Hematopoietic multipotent progenitor cell treated with erythropoietin and hydrocortisone succinate and interleukin-3 and kit ligand, for 17 days (in vitro differentiated cells): ENCODE measurements around the gene THAP3.
"Not testable (repeated sequence)": the region's sequence is repeated elsewhere in the genome, so short reads cannot be mapped to it uniquely, and the experiment has no call there.

Experiments
- DNase-seq: peaks from one replicate; pipeline ENCODE4 v3.0.0-alpha.2; 2015; ENCODE audit warnings: low spot score

The THAP3 gene

DNA sequence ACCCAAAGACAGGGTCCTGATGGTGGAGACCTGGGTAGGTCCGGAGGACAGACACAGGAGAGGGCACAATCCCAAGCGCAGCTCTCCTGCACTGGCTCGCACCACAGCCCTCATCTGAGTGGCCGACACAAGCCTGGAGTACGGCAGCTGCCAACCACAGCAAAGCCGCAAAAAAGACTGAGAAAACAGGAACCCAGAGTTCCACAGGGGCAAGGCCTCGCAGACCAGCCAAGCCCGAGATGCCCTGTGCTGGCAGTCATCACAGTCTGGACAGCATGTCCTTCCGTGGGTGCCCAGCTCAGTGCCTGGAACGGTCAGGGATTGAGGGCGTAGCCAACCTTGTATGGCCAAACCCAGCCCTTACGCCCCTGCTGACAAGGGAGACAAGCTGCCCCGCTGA is 33.4 kb upstream of the THAP3 start:
- DNase-seq = peak; percentile 7

DNA sequence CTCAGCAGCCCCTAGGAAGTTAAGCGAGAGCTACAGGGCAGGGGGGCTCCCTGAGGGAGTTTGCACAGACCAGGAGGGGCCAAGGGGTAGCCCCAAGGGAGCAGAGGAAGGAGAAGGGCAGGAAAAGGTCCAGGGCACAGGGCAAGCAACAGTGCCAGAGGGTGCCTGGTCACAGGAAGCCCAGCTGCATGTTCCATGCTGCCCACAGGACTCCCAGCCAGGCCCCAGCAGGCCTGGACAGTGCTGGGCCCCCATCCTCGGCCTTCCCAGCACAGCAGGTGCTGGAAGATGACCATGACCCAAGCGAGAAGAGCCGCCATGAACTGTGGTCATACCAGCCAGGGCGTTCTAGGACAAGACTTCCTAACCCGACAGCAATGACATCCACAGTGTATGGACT is 33.0 kb upstream of the THAP3 start:
- no peak for DNase-seq

DNA sequence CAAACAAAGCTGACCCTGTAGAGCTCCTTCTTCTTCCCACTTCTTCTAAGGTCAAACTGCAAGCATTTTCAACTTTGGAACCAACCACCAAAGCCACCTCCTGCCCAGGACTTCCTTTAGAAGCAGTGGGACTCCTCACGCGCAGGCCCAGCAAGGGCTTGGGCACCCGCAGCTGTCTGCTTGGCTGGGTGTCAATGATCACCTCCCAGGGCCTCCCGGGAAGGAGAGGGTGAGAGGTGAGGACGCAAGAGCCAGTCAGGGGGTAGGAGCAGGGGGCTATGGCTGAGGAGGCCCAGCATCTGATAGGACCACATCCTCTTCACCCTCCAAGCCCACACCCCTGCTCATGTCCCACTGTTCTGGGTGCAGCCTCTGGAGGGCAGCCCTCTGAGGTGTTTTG is 32.2 kb upstream of the THAP3 start:
- DNase-seq = no peak

DNA sequence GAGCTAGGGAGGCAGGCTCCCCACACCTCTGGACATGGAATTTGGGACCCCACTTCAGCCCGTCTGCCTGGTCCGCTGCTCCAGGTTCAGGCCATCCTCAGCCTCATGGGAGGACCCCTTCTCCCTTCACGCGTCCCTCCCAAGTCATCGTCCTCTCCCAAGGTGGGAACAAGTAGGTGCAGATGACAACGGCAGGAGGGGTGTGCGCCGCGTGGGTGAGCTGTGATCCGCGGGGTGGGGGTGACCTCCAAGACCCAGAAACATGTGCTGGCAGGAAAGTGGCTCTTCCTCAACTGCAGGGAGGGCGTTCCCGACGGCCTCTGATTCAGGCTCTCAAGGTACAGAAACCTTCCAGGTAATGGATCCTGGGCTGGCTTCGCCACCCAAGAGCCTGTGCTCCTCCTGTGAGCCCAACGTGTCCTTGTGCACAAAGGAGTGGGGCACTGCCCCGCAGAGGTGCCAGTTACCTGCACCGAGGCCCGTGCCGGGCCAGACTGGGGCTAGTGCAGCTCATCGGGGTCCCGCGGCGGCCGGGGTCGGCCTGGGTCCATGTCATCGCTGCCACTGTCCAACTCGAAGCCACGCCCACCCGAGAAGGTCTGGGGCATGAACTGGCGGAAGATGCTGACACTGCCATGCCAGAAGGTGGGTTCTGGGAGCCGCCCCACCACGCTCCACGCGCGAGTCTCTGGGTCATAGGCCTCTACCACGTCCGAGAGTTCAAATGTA is 31.6 kb upstream of the THAP3 start:
- DNase-seq = no peak

DNA sequence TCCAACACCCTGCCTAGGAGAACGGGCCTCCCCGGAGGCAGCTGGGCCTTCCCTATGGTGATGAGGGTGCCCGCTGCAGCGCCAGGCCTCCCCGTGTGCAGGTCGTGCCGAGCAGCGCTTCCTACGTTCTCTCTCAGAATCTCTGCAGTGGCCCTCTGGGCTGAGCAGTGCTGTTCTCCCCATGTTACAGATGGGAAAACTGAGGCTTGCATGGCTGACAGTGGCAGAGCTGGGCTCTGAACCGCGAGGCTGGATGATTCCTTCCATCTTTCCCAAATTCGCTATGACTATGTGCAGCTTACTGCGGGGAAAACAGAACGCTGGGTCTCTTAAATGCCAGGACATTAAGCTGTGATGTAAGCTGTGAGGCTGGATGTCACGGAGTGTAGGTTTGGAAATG is 30.9 kb upstream of the THAP3 start:
- DNase-seq = no peak

DNA sequence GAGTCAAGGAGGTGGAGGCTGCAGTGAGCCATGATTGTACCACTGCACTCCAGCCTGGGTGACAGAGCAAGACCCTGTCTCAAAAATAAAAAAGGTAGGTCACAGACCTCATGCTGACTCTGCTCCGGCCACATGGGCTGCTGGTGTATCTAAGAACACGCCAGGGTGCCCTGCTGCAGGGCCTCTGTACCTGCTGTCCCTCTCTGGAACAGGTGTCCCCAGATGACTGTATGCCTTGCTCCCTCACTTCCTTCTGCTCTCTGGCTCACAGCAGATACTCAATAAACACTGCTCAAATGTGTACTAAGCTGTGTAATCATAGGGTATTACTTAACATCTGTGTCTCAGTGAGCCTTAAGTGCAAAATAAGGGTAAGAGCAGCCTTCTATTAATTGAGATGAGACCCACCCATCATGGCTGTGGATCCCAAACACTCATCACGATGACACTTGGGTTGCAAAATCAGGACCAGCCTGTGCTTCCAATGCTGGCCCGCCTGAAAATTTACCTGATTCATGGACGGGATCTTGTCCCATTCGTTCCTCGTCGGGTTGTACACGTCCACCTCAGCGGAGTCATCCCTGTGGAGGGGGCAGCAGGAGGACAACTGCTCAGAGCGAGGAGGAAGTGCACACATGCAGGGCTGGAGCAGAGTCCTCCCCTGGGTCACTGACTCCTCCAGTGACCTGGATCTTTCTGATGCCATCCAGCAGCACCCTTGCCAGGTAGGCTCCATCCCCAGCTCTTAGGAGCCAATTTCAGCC is 29.5 kb upstream of the THAP3 start:
- DNase-seq = peak; percentile 14

DNA sequence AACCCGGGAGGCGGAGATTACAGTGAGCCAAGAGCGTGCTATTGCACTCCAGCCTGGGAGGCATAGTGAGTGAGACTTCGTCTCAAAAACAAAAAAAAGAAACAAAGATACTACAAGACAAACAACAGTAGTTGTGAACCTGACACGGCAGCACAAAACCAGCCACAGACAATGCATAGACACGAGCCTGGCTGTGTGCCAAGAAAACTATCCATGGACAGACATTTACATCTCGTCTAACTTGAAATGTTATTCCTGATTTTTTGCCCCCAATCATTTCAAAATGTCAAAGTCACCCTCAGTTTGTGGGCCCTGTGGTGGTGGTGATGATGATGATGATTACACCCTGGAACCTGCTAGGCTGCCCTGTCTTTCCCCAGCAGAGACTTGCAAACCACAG is 28.3 kb upstream of the THAP3 start:
- no peak for DNase-seq

DNA sequence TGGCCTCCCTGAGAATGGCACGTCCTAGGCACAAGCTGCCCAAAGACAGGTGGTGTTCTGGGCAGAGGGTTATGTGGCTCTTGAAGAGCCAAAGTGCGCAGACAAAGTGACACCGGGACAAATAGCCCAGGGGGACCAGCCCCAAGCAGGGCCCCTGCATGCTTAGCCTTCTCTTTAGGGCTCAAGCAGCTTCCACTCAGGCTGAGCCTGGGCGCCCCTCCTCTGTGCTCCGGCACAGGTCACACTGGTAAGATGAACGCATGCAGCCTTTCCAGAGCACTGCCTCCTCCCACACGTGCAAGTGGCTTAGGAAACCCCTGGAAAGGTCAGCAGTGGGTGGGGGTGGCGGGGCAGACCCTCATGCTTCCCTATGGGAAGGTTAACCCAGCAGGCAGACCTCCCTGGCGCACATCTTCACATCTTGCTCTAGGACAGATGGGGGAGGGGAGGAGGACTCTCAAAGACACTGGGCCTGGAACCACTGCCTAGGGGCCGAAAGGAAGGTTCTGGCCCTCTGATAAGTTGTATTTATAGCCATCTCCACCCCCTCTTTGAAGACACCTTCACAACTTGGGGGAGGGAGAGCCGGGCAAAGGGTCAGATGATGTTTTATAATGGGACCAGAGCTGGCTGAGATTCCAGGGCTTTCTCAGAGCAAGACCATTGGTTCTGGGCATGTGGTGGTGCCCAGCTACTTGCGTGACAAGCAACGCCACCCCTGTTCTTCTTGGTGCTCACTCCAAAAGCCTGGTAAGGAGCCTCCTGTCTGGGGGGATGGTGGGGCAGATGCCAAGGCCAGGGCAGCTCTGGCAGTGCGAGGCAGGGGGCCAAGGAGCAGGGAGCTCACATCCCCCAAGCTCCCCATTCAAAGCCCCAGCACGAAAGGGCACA is 27.5 kb upstream of the THAP3 start:
- peak; percentile 8 for DNase-seq

DNA sequence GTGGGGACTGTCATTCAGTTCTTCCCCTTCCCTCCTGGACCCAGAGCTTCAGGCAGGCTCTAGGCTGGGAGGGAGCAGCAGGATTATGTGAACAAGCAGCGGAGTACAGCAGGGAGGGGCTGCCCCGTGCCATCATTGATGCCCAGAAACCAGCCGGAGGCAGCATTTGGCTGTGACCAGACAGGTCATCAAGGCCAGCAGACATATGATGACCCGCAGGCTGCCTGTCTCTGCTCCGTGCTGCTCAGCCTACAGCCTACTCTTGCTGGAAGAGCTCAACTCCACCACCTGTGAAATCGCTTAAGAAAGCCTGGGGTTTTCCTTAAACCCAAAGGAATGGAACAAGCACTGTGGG is 26.9 kb upstream of the THAP3 start:
- no peak for DNase-seq

DNA sequence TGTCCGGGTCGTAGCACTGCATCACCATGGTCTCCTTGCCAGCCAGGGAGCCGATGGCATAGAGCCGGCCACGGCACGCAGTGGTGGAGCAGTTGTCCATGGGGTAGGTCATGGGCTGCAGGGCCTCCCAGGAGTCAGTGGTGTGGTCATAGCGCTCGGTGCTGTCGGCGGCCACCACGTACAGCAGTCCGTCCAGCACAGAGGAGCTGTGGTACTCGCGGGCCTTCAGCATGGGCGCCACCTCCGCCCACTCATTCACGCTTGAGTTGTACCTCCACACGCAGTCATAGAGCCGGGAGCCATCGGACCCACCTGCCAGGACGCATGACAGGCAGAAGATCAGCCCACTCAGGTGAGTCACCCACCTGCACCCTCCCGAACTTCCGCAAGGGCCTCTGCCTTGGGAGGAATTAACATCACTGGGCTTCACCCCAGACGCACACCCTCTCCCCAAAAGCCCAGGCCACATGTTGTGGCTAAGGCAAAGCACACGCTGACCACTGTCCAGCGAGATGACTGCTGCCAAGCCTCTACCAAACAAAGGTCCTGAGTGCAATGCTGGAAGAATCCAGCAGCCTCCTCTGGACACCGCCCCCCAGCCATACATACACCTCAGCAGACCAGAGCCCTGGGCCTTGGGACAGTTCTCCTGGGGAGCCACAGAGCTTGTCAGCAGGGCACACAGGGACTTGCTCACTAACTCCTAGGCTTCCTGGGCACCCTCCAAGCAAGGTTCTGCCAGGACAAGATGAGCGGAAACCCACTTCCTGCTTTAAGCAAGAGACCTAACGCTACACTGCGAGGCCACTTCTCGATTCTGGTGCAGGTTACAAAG is 25.3 kb upstream of the THAP3 start:
- DNase-seq = peak; percentile 59

DNA sequence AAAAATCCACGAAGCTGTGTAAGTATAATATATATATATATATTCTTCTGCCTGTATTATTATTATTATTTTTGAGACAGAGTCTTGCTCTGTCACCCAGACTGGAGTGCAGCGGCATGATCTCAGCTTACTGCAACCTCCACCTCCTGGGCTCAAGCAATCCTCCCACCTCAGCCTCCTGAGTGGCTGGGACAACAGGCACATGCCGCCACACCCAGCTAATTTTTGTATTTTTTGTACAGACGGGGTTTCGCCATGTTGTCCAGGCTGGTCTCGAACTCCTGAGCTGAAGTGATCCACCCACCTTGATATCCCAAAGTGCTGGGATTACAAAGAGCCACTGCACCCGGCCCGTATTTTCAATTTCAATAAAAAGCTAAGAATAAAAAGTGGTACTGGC is 24.7 kb upstream of the THAP3 start:
- not testable (repeated sequence) for DNase-seq

DNA sequence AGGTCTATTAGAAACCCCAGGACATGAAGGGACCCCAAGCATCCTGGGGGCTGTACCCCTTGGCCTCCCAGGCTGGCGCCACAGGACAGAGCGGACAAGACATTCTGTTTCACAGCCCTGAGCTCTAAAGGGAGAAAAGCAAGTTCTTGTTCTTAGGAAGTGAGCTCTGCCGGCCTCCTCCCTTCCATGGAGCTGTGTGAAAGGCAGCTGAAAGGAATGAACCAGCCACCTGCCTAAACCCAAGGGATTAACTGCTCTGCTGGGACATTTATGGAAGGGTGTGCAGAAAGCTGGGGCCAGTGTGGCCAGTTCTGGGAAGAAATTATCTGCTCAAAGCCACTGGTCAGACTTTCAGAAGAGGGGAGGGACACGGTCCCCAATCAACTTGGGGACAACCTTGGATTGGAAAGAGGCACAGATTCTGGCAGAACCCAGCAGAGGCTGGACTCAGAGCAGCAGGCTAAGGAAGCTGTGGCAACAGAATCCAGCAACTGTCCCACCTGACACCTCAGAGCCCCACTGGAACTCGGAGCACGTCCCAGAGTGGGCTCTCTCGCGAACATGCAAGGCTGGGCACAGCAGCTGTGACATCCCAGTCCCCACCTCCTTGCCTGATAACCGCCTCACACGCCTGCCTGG is 24.1 kb upstream of the THAP3 start:
- DNase-seq = no peak

DNA sequence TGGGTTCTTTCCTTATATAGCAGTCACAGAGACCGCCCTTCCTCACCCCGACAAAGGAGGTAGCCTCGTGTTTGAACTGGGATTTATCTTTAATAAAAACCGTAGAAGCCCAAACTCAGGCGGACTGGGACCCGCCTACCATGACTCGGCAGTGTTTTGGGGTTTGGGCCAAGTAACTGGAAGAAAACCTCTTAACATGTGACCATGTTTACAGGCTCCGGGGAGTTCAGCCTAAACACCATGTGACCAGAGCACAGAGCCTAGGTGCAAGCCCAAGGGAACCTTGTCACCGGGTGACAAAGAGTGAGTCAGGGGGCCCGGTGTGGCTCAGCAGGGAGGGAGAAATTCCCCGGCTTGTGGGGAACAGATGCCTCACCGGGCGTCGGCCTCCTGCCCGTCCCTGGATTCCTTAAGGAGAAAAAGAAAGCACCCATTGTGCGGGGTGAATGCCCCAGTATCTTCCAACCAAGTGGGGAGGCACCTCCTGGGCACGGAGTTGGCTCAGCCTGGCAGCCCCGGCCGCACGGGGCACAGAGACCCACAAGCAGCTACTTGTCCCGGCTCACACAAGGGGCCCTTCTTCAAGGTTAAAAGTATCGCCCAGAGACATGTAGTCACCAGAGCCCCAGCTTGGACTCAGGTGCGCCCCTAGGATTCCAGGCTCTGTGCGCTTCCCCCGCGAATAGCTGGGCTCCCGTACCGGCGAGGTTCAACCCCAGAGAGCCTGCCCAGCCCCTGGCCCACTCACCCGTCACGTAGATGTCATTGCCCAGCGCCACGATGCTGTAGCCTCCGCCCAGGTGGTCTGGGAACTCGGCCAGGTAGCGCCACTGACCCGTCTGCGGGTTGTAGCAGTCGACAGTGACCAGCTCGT is 23.4 kb upstream of the THAP3 start:
- peak; percentile 99 for DNase-seq

DNA sequence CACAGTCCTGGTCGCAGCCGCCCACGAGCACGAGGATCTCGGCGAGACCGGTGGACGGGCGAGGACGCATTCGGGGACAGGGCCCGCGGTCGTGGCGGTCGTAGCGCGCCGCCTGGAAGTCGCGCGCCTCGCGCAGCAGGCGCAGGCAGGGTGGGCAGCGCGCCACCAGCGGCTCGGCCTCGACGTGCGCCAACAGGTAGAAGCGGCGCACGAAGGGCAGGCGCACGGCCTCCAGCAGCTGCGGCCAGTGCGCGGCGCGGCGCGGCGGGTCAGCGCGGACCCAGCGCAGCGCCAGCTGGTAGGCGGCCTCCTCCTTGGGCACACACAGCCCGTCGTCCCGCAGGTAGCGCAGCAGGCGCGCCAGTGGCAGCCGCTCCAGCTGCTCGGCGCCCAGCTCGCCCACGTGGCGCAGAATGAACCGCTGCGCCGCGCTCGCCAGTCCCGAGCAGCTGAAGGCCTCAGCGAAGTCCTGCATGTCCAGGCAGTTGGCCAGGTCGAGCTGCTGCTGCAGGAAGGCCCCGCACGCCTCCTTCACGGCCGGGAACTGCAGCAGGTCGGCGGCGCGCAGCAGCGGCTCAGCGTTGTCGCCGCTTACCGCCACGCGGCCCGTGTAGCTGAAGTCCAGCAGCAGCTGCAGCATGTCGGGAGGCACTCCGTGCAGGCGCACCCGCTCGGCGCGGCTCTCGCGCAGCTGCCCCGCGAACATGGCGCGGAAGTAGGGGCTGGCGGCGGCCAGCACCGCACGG is 22.6 kb upstream of the THAP3 start:
- DNase-seq = peak; percentile 75

DNA sequence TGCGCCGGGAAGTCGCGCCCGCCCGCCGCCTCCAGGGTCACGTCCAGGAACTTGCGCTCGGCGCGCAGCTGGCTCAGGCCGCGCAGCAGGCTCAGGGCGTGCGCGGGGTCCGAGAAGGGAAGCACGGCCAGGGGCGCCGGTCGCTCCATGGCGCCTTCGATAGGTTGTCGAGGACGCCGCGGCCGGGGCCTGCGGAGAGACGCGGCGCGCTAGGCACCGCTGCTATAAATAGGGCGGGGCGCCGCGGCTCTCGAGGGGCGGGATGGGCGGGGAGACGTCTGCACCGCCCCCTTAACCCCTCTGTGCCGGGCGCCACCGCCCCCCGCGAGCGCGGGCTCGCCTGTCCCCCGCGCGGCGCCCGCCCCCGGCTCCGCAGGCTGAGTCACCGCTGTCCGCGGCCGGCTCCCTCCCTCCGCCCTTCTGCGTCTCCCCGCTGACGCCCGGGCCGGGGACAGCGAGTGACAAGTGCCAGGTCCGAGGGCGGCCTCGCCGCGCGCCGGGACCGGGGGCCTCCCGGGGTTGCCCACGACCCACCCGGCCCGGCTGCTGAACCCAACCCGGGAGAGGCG is 21.9 kb upstream of the THAP3 start, which contains the start of gene KLHL21:
KLHL21 (minus strand) TSS at position 201 of the 569 bp plus-strand sequence; CDS start at position 149, 52 bp downstream.
- DNase-seq = peak; percentile 95

DNA sequence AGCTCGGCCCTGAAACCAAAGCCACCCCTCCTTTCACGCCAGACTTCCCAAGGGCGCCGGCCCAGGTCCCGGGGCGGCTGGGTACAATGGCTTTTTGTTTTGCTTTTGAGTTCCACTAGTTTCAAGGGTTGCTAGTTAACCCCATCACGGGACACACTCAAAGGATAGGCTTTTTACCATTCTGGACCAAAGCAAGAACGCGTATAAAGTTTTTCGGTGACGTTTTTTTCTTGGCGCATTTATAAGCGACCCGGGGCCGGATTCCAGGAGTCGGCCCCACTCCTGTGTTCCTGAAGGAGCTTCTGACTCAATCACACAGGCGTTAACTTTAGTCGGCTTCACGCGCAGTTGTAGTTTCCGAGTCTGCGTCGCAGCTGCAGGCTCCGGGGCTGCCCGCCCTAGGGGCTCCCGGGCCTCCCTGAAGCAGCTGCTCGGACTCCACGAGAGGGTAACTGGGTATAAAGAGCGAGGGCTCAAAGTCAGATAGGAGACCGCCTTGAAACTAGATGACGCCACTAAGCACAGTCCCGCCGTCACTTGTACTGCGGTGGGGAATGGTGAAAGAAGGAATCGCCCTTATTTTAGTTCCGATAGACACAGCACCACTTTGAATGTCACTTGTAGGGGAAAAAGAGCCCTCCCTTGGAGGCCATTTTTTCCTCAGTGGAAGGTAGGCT is 21.3 kb upstream of the THAP3 start:
- peak; percentile 80 for DNase-seq

DNA sequence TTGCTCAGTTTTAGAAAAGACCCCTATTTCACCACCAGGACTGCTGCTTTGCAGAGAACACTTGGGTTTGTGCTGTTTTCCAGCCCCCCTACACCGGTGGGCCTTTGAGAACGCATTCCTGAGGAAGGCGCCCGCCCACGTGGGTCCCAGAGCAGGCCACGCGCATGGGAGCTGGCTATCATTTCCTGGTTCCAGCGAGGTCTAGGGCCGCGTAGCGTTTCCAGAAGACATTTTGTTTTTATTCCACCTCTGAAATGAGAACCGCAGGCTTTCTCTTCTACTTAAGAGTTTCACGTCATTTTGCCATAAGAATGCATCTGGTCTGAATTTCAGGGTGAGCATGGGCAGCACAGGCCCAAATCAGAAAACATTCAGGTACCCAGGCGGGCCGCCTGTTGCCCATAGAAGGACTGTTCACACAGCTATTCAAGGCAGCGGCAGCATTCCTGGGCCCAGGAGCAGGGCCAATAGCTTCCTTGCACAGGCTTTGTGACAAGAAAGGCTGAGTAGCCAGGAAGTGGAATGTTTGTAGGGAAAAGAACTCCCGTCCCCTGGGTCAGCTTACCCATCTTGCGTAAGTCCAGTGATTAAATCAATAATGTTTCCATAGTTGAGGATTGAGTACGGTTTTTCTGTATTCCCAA is 20.6 kb upstream of the THAP3 start:
- no peak for DNase-seq
